Measurements from ENCODE around the gene TFR2.
A peak's percentile ranks its signal among the peaks of the same experiment; 100 is the strongest.

The TFR2 gene

GRCh38 chr7:100611983-100612729 is 29.2 kb downstream of the TFR2 start, which contains the start of gene MOSPD3:
Gene MOSPD3, plus strand, starts transcription at chr7:100612540. Its CDS starts 252 bp downstream, at chr7:100612792.
- peak; percentile 99 for DNase-seq

GRCh38 chr7:100609958-100610357 is 31.4 kb downstream of the TFR2 start:
- DNase-seq: no peak

- no peak for DNase-seq
Observed at GRCh38 chr7:100607111-100607510, 34.2 kb downstream of the TFR2 start.

- DNase-seq: no peak
Observed at GRCh38 chr7:100606313-100606712, 35.0 kb downstream of the TFR2 start.

GRCh38 chr7:100604976-100605911 is 36.1 kb downstream of the TFR2 start:
- DNase-seq: no peak

- DNase-seq: peak; percentile 44
Observed at GRCh38 chr7:100604028-100604975, 37.0 kb downstream of the TFR2 start.

- no peak for DNase-seq
Observed at GRCh38 chr7:100603726-100604027, 37.7 kb downstream of the TFR2 start.

GRCh38 chr7:100602889-100603725 is 38.2 kb downstream of the TFR2 start:
- no peak for DNase-seq

GRCh38 chr7:100600730-100601038 is 40.7 kb downstream of the TFR2 start:
- no peak for DNase-seq

- DNase-seq: no peak
Observed at GRCh38 chr7:100599911-100600729, 41.2 kb downstream of the TFR2 start.

GRCh38 chr7:100598425-100598824 is 42.9 kb downstream of the TFR2 start:
- no peak for DNase-seq

- DNase-seq: no peak
Observed at GRCh38 chr7:100595188-100595587, 46.2 kb downstream of the TFR2 start.

GRCh38 chr7:100591596-100591995 is 49.8 kb downstream of the TFR2 start:
- no peak for DNase-seq

- DNase-seq: no peak
Observed at GRCh38 chr7:100590077-100590737, 51.1 kb downstream of the TFR2 start.

GRCh38 chr7:100589341-100589947 is 51.9 kb downstream of the TFR2 start:
- no peak for DNase-seq

- DNase-seq: no peak
Observed at GRCh38 chr7:100588438-100588837, 52.9 kb downstream of the TFR2 start.

- peak; percentile 100 for DNase-seq
Observed at GRCh38 chr7:100586266-100587025, 54.9 kb downstream of the TFR2 start, which contains the start of gene FBXO24. Gene FBXO24, plus strand, starts transcription at chr7:100586328. Its CDS starts 298 bp downstream, at chr7:100586626.

- no peak for DNase-seq
Observed at GRCh38 chr7:100585511-100586265, 55.7 kb downstream of the TFR2 start, which contains the start of gene LRCH4. Gene LRCH4, minus strand, starts transcription at chr7:100586129. Its CDS starts 29 bp downstream, at chr7:100586100.

Measured in midbrain (tissue), 1 donor.